Activated B cell treated with CpG ODN at 0.5 μM for 24 hours (primary cell): Measurements from ENCODE around the gene ANKS6. TPM values are rescaled to one million over a fixed set of nuclear protein-coding genes. Genes with fewer than 3 reads are reported as not detected.

ENCODE experiments used
- ATAC-seq: fragments of 200-7000 bp; cut with Tn5 transposase; one replicate; pipeline ENCODE4 v1.10.0; 2021; ENCODE audit warnings: low read depth, mild to moderate bottlenecking, moderate library complexity
- CTCF ChIA-PET: fragments of 350-600 bp; sonication (Branson Sonifier 250); formaldehyde crosslinking; loops from one replicate; lab custom pipeline; 2021; ENCODE audit warnings: antibody characterized with exemption; lab: Charles Lee
- POLR2A ChIA-PET: fragments of 350-600 bp; sonication (Branson Sonifier 250); formaldehyde crosslinking; loops from one replicate; lab custom pipeline; 2021; ENCODE audit warnings: antibody characterized with exemption; lab: Charles Lee
- DNase-seq: peaks from one replicate; pipeline ENCODE4 v3.0.0; 2022
- H3K27ac Mint-ChIP-seq: one replicate; pipeline ENCODE4 v1.8.0; 2020; ENCODE audit warnings: mixed read lengths
- H3K27me3 Mint-ChIP-seq: one replicate; pipeline ENCODE4 v1.8.0; 2021; ENCODE audit warnings: mixed read lengths
- H3K36me3 Mint-ChIP-seq: one replicate; pipeline ENCODE4 v1.8.0; 2021; ENCODE audit warnings: low read depth, mixed read lengths
- H3K4me1 Mint-ChIP-seq: one replicate; pipeline ENCODE4 v1.8.0; 2021; ENCODE audit warnings: mixed read lengths
- H3K4me3 Mint-ChIP-seq: one replicate; pipeline ENCODE4 v1.8.0; 2020; ENCODE audit warnings: mild to moderate bottlenecking, mixed read lengths
- H3K9me3 Mint-ChIP-seq: one replicate; pipeline ENCODE4 v1.8.0; 2020; ENCODE audit warnings: mixed read lengths
- CTCF ChIP-seq: fragments of 200-600 bp; IDR thresholded peaks from one replicate; pipeline ENCODE4 v1.8.0; 2022; ENCODE audit warnings: antibody characterized with exemption, mild to moderate bottlenecking
- intact Hi-C: fragments of 100-400 bp; cut with micrococcal nuclease; formaldehyde crosslinking; loops from one replicate; pipeline ENCODE4 v1.15.1; 2024
- total RNA-seq: library from RNA; stranded (reverse); gene quantifications from 2 replicates; pipeline ENCODE4 v1.2.3, GENCODE V29; 2022

The ANKS6 gene
- total RNA-seq, 1 donor from 2014 or later, result 14.8 TPM

DNA sequence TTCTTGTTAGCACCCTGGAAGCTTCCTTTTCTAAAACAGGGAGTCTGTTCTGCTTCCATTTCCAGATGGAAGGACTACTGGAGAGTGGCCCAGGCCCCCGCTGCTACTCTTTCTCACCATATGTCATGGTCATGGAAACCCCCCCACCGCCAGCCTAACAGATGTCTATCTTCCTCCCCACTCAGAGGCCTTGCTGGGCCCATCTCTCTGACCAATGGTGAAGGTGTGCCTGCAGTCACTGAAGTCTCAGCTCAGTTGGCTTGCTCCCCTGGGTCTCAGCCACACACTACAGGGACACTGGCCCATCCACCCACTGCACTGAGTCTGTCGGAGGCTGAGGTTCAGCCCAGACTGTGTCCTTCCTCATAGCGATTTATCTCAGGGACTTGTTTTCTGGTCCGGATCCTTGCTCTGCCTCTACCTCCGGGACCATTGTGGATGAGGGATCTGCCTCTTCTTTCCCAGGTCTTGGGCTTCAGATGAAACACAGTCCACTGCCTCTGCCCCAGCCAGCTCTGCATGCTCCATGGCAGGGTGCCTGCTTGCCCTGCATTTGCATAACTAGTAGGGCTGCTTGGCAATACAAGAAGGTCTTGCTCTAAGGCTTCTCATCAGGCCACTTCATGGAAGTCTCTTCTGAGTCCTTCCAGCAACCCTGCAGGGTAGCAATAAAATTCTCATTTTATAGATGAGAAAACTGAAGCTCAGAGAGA is 42.0 kb upstream of the ANKS6 start:
- DNase-seq, result no peak
- ChIA-PET CTCF (interaction anchor here (0.8 kb wide), 1 partner anchor 10 kb away, joined by 3 read pairs; no protein-coding TSS in a partner anchor), POLR2A (no interaction called here)
- H3K27ac Mint-ChIP-seq, result no peak overlapping the region
- H3K4me1 Mint-ChIP-seq, result no peaks in the 10 kb centered on the region
- no peak overlapping the region for H3K4me3 Mint-ChIP-seq
- intact Hi-C loops, result no loop called here
- no peaks in the 10 kb centered on the region for H3K9me3 Mint-ChIP-seq
- no peaks in the 10 kb centered on the region for H3K27me3 Mint-ChIP-seq
- H3K36me3 Mint-ChIP-seq, result peaks cover 5% of the 10 kb centered on the region
- TF ChIP-seq CTCF, result no peak
- ATAC-seq, result no peak

DNA sequence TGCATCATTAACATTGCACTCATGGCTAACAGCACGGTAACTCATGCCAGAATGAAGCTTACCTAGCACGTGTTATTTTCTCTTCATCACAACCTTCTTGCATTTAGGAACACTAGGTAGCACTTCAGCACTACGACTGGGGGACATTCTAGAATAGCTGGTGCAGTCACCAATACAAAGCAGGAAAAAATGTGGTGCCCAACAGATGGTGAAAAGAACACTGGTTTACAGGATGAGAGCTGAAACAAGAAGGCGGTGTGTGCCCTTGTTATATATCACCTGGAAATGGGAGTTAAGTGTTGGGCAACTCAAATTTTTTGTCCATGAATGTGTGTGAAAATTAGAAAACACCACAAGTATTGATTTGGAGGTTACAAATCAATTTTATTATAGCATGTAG is 41.2 kb upstream of the ANKS6 start:
- peaks cover 5% of the 10 kb centered on the region for H3K36me3 Mint-ChIP-seq
- CTCF ChIA-PET, result interaction anchor here (0.8 kb wide), 1 partner anchor 11 kb away, joined by 3 read pairs; no protein-coding TSS in a partner anchor
- no peaks in the 10 kb centered on the region for H3K4me1 Mint-ChIP-seq
- ATAC-seq (no peak), DNase-seq (no peak)
- H3K27ac Mint-ChIP-seq, result no peak overlapping the region
- no peaks in the 10 kb centered on the region for H3K27me3 Mint-ChIP-seq
- H3K4me3 Mint-ChIP-seq, result no peak overlapping the region
- intact Hi-C loops, result no loop called here
- TF ChIP-seq CTCF, result no peak
- POLR2A ChIA-PET, result no interaction called here
- no peaks in the 10 kb centered on the region for H3K9me3 Mint-ChIP-seq

DNA sequence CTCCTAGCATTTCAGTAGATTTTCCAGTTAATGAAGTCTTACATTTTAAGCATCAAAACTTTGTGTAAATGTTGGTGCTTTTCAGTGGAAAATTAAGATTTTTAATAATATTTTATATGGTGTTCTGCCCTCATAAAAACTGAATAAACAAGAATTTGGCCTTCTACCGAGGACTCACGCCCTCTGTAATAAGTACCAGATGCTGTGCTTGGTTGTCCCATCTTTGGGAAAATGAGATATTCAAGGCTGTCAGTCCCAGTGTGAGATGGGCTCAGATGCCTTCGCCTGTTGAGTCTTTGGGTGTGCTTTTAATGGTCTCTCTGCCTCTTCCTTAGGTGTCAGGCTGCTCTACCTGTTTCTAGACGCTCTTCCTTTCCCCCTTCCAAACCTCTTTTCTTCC is 39.9 kb upstream of the ANKS6 start:
- intact Hi-C loops, result no loop called here
- no peak for ATAC-seq
- H3K36me3 Mint-ChIP-seq, result peaks cover 5% of the 10 kb centered on the region
- no peak overlapping the region for H3K4me3 Mint-ChIP-seq
- ChIA-PET POLR2A (no interaction called here), CTCF (no interaction called here)
- no peak for TF ChIP-seq CTCF
- no peak overlapping the region for H3K27ac Mint-ChIP-seq
- no peaks in the 10 kb centered on the region for H3K9me3 Mint-ChIP-seq
- no peak for DNase-seq
- H3K27me3 Mint-ChIP-seq, result no peaks in the 10 kb centered on the region
- H3K4me1 Mint-ChIP-seq, result no peaks in the 10 kb centered on the region

GRCh38 chr9:98834386-98834785 is 38.0 kb upstream of the ANKS6 start:
- ChIA-PET CTCF (no interaction called here), POLR2A (no interaction called here)
- Mint-ChIP-seq H3K9me3 (no peaks in the 10 kb centered on the region), H3K27me3 (no peaks in the 10 kb centered on the region), H3K27ac (no peak overlapping the region), H3K4me1 (no peaks in the 10 kb centered on the region), H3K4me3 (no peak overlapping the region), H3K36me3 (peaks cover 2% of the 10 kb centered on the region)
- DNase-seq (no peak), ATAC-seq (no peak)
- intact Hi-C loops, result no loop called here
- no peak for TF ChIP-seq CTCF

DNA sequence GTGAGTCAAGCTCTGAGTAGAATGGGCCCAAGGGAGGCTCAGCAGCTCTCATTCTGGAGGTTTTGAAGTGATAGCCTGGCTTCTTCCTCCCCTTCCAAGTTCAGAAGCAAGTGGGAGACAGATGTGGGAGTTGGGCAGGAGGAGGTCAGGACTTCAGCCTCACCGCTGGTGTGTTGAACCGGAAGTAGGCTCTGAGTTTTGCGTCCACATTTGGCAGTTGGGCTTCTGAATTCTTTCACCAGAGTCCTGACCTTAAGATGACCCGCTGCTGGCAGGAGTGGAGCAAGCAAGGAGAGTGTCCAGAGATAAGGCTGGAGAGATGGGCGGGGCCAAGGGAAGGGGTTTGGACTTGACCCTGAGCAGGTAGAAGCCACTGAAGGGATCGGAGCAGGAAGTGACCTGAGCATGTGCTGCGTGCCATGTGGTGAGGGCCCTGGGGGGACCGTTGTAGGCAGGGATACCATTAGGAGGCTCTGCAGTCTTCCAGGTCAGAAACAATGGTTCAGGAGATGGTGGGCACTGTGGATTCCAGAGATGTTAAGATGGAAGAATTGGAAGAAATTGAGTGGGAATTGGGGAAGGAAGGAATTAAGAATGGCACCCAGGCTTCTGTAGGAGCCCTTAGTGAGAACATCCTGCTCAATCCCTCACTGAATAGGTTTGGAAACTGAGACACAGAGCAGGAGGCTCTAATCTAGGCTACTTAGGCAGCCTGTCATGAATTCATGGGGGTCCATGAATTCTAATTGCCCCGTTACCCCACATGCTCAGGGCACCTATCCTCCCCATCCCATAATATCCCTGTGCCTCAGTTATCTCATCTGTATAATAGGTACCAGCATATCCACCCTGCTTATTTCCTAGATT is 37.0 kb upstream of the ANKS6 start:
- no peaks in the 10 kb centered on the region for H3K27me3 Mint-ChIP-seq
- ATAC-seq, result no peak
- CTCF ChIA-PET, result no interaction called here
- no peak for TF ChIP-seq CTCF
- intact Hi-C loops, result no loop called here
- DNase-seq, result no peak
- no peaks in the 10 kb centered on the region for H3K4me1 Mint-ChIP-seq
- no peak overlapping the region for H3K4me3 Mint-ChIP-seq
- no peaks in the 10 kb centered on the region for H3K36me3 Mint-ChIP-seq
- H3K27ac Mint-ChIP-seq, result no peak overlapping the region
- no peaks in the 10 kb centered on the region for H3K9me3 Mint-ChIP-seq
- POLR2A ChIA-PET, result no interaction called here
